Ureter (tissue), 1 donor: Measurements from ENCODE around the gene PODXL2. TPM values are rescaled to one million over a fixed set of nuclear protein-coding genes. Genes with fewer than 3 reads are reported as not detected.

Experiments used
- DNase-seq: peaks from one replicate; pipeline ENCODE4 v3.0.0-alpha.2; 2020; ENCODE audit warnings: low spot score
- total RNA-seq: library from RNA; stranded (reverse); gene quantifications from one replicate; pipeline ENCODE4 v1.2.4, GENCODE V29; 2023
- donor health status: DM: yes; HTN: yes; CAD: no.

The PODXL2 gene, protein sequence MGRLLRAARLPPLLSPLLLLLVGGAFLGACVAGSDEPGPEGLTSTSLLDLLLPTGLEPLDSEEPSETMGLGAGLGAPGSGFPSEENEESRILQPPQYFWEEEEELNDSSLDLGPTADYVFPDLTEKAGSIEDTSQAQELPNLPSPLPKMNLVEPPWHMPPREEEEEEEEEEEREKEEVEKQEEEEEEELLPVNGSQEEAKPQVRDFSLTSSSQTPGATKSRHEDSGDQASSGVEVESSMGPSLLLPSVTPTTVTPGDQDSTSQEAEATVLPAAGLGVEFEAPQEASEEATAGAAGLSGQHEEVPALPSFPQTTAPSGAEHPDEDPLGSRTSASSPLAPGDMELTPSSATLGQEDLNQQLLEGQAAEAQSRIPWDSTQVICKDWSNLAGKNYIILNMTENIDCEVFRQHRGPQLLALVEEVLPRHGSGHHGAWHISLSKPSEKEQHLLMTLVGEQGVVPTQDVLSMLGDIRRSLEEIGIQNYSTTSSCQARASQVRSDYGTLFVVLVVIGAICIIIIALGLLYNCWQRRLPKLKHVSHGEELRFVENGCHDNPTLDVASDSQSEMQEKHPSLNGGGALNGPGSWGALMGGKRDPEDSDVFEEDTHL
- total RNA-seq = 15.9 TPM

GRCh38 chr3:127628788-127629466 is at the start of gene PODXL2:
TSS of gene PODXL2 (plus strand) at chr3:127629185. CDS start at chr3:127629220, 35 bp downstream.
- DNase-seq = no peak

GRCh38 chr3:127580327-127581060 is 48.5 kb upstream of the PODXL2 start:
- DNase-seq = no peak

- no peak for DNase-seq
Measured at GRCh38 chr3:127584734-127585133, 44.3 kb upstream of the PODXL2 start.

- DNase-seq = no peak
Measured at GRCh38 chr3:127585163-127585812, 43.7 kb upstream of the PODXL2 start.

DNA sequence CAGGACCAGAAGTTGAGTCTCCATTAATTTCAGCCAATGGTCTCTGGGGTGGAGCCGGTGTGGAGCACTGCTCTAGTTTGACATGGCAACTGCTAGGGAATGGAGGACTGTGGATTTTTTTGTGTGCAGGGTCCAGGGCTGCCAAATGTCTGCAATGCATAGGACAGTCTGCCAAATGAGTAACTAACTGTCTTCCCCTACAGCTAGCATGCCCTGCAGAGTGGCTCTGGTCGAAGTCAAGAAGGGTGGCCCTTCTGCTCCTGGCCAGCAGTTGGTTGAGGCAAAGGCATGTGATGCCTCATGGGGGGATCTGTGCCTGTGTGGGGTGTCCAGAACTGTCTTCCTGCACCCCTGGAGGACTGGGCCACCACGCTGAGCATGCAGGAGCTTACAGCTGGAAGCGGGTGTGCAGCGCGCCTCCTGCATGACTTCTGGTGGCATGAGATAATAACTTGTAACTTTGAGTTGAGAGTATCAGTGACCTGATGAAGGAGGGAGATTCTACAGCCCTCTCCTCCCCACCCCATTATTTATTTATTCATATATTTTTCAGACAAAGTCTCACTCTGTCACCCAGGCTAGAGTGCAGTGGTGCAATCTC is 43.1 kb upstream of the PODXL2 start:
- DNase-seq = no peak

GRCh38 chr3:127587876-127588275 is 41.1 kb upstream of the PODXL2 start:
- DNase-seq = no peak

GRCh38 chr3:127588806-127589577 is 40.0 kb upstream of the PODXL2 start:
- DNase-seq = no peak

DNA sequence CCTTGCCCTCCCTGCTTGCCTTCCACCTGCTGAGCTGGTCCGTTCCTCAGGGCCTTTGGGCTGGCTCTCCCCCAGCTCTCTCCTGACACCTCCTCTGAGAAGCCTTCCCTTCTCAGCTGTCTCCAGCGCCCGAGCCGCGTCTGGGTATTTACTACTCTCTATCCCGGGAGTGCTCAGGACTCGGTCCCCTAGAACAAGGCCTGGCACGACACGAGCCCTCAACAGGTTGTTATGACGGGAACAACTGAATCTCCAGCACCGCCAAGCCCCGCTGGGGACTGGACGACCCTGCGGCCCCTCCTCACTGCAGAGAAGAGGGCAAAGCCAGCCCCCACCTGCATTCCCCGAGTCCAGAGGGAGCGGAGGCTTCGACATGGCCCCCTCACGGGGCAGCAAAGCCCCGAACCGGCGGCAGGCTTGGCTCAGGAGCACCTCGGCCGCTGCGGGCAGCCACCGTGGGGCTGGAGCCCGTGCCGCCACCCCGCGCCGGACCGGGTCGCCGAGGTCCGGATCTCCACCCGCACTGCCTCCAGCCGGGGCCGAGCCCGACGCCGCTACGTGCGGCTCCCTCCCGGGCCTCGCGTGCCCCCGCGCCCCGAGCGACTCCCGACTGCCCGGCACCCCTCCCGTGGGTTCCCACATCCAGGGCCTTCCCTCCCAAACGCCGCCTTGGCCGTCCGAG is 39.2 kb upstream of the PODXL2 start:
- peak; percentile 52 for DNase-seq

GRCh38 chr3:127590282-127590592 is 38.7 kb upstream of the PODXL2 start:
- no peak for DNase-seq

- peak; percentile 92 for DNase-seq
Measured at GRCh38 chr3:127590593-127591465, 38.2 kb upstream of the PODXL2 start, which contains the start of gene TPRA1. TSS of gene TPRA1 (minus strand) at chr3:127590733. CDS start at chr3:127580146, 10,587 bp downstream.

DNA sequence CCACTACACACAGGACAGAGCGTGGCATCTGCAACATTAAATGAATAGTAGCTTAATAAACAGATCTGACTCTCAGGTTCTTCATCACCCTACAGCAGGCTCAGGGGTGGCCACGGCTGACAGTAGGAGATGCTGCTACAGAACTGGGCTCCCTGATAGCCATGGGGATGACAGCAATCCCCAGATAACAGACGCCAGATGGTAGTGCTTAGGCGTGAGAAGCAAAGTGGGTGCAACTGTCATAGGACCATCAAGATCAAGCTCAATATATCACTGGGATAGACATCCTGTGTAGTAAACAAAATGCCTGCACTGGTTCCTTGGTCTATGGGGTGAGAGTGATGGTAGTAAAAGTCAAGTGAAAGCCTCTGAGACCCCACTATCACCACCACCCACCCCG is 35.8 kb upstream of the PODXL2 start:
- DNase-seq = no peak

- no peak for DNase-seq
Measured at GRCh38 chr3:127595303-127595702, 33.7 kb upstream of the PODXL2 start.

DNA sequence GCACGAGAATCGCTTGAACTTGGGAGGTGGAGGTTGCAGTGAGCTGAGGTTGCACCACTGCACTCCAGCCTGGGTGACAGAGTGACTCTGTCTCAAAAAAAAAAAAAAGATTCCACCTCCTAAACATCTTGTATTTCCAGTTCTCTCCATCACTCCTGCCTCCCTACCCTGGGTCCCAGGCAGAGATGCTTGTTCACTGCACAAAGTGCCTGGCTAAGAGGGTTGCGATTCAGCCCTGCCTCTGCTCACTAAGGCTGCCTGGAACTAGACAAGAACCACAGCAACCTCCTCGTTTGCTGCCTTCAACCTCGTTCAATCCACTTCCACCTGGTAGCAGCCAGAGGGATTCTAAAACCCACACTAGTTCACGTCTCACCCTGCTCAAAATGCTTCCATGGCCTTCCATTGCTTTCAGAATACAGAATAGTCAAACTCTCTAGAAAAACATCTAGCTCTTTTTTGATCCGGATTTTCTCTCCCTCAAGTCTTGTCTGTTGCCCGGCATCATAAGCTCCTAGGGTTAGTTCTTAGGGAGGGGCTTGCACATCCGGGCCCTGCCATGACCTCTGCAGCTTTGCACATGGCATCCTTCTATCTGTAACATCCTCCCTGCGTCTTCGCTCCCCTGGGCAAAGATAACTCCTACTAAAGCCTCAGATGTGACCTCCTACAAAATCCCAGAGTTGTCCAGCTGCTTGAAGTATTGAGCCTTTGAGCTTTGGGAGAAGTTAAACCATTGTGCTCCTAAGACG is 31.8 kb upstream of the PODXL2 start:
- no peak for DNase-seq

- DNase-seq = no peak
Measured at GRCh38 chr3:127598841-127599570, 30.0 kb upstream of the PODXL2 start.

DNA sequence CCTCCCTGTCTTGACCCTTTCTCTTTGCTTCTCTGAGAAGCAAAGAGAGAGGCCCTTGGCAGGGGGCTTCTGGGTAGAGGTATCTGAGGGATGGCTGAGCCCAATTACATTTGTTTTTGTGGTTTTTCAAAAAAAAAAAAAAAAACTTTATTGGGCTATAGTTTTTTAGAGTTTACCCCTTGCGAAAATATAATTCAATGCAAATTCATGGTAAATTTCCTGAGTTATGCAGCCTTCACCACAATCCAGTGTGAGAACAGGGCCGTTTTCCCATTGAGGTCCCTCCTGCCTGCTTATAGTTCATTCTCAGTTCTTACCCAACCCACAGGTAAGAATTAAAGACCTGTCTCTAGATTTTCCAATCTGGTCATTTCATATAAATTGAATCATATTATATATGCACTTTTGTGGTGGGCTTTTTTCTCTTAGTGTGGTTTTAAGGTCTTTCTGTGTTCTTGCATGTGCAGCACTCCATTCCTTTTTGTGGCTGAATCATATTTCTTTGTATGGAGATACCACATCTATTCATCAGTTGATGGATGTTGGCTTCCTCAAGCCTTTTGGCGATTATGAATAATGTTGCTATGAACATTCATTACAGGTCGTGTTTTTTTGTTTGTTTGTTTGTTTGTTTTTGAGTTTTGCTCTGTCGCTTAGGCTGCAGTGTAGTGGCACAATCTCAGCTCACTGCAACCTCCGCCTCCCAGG is 28.1 kb upstream of the PODXL2 start:
- no peak for DNase-seq

GRCh38 chr3:127604035-127604434 is 24.9 kb upstream of the PODXL2 start:
- DNase-seq = no peak
